GM19463 (cell line): ENCODE data around the gene TNFRSF1A.

Experiments used
- ATAC-seq: cut with Tn5 transposase; IDR thresholded peaks from one replicate; pipeline ENCODE4 v1.9.1; 2021; ENCODE audit warnings: mild to moderate bottlenecking, moderate library complexity; ENCODE audit not compliant: unreplicated experiment

TNFRSF1A gene

DNA sequence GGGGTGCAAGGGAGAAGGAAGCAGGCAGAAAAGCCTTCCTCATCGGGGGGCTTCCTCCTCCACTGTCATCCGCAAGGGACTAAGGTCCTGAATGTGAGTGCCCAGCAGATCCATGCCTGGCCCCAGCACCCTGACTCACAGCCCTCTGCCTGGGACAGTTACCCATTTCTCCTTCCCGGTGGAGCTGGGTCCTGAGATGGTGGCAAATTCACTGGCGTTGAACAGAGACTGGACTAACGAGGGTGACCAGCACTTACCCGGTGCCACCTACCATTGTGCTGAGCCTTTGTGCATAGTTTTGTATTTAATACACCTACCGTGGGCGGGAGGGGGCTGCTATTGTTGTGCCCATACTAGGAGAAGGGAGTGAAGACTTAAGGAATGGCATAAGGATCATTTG is 62.2 kb downstream of the TNFRSF1A start:
- ATAC-seq: no peak

DNA sequence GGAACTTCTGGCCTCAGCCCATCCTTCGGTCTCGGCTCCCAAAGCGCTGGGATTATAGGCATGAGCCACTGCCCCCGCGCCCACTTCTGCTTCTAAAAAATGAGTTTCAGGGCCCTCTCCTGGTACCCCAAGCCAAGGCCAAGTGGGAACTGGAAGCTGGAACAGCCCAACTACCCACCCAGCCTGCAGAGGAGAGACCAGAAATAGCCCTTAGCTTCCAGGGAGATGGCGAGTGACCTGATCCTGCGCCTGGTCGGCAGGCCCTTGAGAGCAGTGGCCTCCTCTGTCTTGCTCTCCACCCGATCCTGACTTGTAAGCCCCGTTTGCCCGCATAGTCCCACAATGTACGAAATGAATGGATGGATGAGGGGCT is 62.6 kb downstream of the TNFRSF1A start:
- ATAC-seq: no peak
